HEK293T (cell line): Measurements from ENCODE around the gene BRAF.

Source experiments
- FOXA1 ChIP-seq: fragments of 450-650 bp; IDR thresholded peaks from 2 replicates; pipeline ENCODE4 v1.6.1; 2016; ENCODE audit warnings: mild to moderate bottlenecking
- FOXM1 ChIP-seq: fragments of 450-650 bp; IDR thresholded peaks from 2 replicates; pipeline ENCODE4 v1.6.1; 2017; ENCODE audit warnings: mild to moderate bottlenecking, borderline replicate concordance
- HDGF ChIP-seq: fragments of 450-650 bp; IDR thresholded peaks from 2 replicates; pipeline ENCODE4 v1.6.1; 2017; ENCODE audit warnings: antibody characterized with exemption, borderline replicate concordance
- L3MBTL2 ChIP-seq: fragments of 450-650 bp; conservative IDR thresholded peaks from 2 replicates; pipeline ENCODE4 v1.6.1; 2016; ENCODE audit warnings: mild to moderate bottlenecking
- SUZ12 ChIP-seq: fragments of 450-650 bp; IDR thresholded peaks from 2 replicates; pipeline ENCODE4 v1.6.1; 2016; ENCODE audit warnings: mild to moderate bottlenecking

GRCh38 chr7:140888087-140888486 is 36.6 kb downstream of the BRAF start:
- no peak for TF ChIP-seq L3MBTL2
- no peak for TF ChIP-seq FOXM1
- no peak for TF ChIP-seq FOXA1
- no peak for TF ChIP-seq SUZ12
- no peak for TF ChIP-seq HDGF
